ENCODE data around the gene PSPC1.
"Not testable (repeated sequence)": the region's sequence is repeated elsewhere in the genome, so short reads cannot be mapped to it uniquely, and the experiment has no call there.

Gene PSPC1

GRCh38 chr13:19782727-19783682 lies at the start of gene PSPC1:
TSS of gene PSPC1 (minus strand) at chr13:19782945. CDS start at chr13:19782757, 188 bp downstream.
- peak; percentile 85 for DNase-seq (ENCODE audit: low read depth, low spot score)

DNA sequence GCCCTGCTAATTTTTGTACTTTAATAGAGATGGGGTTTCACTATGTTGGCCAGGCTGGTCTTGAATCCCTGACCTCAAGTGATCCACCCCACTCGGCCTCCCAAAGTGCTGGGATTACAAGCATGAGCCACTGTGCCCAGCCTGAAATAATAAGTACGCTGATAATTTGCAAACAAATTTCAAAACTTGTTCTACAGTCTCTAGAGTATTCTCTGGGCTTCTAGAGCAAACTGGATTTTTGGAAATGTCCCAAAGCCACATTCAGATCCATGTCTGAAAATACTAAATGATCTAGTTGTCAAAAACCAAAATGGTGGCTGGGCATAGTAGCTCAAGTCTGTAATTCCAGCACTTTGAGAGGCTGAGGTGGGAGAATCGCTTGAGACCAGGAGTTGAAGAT lies 39.9 kb upstream of the PSPC1 start:
- no peak for DNase-seq (ENCODE audit: low read depth, low spot score)

DNA sequence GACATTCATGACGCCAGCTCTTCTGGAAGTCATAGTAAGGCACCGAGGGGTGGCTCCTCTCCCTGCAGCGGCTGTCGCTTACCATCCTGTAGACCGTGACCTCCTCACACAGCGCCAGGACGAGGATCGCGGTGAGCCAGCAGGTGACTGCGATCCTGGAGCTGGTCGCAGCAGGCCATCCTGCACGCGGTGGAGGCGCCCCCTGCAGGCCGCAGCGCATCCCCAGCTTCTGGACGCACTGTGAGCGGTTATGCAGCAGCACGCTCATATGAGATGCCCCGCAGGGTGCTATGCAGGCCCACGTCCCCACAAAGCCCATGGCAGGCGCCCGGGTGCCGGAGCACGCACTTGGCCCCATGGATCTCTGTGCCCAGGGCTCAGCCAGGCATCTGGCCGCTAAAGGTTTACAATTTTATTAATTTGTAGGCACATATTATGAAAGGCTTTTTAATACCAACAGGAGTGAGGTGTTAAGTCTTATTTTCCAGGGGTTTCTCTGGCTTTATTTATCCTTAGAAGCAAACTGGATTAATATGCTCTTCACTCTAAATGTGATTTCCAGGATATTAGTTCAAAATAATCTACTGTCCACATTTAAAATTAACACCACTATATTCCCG lies 35.6 kb upstream of the PSPC1 start:
- no peak for DNase-seq (ENCODE audit: low read depth, low spot score)

- no peak for DNase-seq (ENCODE audit: low read depth, low spot score)
Measured at GRCh38 chr13:19817510-19818158, 34.9 kb upstream of the PSPC1 start.

GRCh38 chr13:19817106-19817505 lies 34.4 kb upstream of the PSPC1 start:
- no peak for DNase-seq (ENCODE audit: low read depth, low spot score)

DNA sequence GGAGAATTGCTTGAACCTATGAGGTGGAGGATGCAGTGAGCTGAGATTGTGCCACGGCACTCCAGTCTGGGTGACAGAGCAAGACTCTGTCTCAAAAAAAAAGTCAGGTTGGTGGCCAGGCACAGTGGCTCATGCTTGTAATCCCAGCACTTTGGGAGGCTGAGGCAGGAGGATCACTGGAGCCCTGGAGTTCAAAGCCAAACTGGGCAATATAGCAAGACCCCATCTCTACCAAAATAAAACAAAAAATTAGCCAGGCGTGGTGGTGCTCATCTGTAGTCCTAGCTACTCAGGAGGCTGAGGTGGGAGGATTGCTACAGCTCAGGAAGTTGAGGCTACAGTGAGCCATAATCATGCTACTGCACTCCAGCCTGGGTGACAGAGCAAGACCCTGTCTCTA lies 33.1 kb upstream of the PSPC1 start:
- not testable (repeated sequence) for DNase-seq (ENCODE audit: low read depth, low spot score)

- no peak for DNase-seq (ENCODE audit: low read depth, low spot score)
Measured at GRCh38 chr13:19810996-19811881, 28.5 kb upstream of the PSPC1 start.

DNA sequence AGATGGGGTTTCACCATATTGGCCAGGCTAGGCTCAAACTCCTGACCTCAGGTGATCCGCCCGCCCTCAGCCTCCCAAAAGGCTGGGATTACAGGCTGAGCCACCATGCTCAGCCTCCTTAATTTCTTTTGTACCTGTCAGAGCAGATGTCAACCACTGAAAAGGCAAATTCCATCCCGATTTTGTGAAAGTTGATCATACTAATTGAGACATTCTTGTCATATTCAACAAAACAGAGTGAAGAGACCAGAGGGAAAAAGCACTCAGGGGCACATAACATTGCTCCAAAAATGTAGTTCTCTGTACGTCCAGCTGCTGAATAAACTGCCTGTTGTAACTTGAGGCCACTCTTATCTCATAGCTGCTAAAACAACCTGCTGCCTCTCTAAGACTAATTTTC lies 27.4 kb upstream of the PSPC1 start:
- no peak for DNase-seq (ENCODE audit: low read depth, low spot score)

- DNase-seq (ENCODE audit: low read depth, low spot score) = no peak
Measured at GRCh38 chr13:19805765-19806164, 23.0 kb upstream of the PSPC1 start.

GRCh38 chr13:19795956-19796355 lies 13.2 kb upstream of the PSPC1 start:
- no peak for DNase-seq (ENCODE audit: low read depth, low spot score)

DNA sequence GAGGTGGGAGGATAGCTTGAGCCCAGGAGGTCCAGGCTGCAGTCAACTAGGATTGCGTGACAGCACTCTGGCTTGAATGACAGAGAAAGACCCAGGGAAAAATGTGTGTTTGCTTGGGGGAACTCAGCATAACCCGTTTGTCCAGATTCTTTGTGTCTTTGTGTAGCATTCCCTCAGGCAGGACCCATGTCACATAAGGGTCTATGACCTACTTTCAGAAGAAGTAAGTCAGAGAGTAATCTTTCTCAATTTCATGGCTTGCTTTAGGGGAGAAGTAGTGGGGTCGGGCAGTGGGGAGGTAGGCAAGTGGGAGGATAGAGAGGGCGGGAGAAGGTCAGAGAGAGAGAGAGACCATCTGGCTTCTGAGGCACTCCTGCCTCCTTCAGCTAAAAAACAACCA lies 11.9 kb upstream of the PSPC1 start:
- no peak for DNase-seq (ENCODE audit: low read depth, low spot score)

DNA sequence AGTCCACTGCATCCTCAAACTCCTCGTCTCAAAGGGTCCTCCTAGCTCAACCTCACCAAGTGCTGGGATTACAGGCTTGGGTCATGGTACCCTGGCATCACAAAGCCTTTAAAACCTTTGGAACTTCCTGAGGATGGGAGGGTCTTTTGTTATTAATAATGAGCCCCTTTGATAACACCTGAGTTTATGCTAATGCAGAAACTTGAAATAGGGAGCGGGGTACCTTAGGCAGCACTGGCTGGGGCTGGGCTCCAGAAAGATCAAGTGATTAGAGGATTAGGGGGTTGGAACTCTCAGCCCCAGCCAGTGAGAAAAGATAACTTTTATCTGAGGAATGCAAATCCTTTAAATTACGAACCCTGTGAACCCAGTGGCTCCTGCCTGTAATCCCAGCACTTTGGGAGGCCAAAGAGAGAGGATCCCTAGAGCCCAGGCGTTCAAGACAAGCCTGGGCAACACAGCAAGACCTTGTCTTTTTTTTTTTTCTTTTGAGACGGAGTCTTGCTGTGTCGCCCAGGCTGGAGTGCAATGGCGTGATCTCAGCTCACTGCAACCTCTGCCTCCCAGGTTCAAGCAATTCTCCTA lies 9.3 kb upstream of the PSPC1 start:
- no peak for DNase-seq (ENCODE audit: low read depth, low spot score)

DNA sequence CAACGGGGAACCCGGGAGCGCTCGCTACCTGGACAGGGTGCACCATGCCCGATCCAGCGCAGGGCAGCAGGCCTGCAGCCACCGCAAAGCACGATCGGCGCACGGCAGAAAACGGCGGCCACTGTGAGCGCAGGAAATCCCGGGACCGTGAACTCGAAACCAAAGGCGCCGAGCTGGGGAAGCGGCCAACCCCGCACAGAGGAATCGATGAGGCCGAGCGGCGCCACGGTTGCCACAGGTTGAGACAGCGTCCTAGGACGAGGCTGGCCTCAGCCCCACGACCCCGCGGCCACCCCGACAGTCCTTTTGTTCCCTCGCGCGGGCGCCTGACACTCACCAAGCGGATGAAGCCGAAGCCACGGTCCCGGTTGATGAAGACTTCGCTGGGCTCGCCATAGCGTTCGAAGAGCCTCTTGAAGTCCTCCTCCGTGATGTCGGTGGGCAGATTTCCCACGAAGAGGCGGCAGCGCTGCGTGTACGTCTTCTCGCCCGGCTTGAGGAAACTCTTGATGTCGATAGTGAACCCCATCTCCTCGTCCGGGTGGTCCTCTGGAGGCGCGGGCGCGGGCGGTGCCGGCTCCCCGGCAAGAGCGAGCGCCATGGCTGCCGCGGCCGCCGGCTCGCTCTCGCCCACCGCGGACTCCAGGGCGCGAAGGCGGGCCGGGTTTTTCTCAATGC lies 557 bp downstream of the PSPC1 start:
- peak; percentile 14 for DNase-seq (ENCODE audit: low read depth, low spot score)

GRCh38 chr13:19781526-19781925 lies 1.2 kb downstream of the PSPC1 start:
- no peak for DNase-seq (ENCODE audit: low read depth, low spot score)

DNA sequence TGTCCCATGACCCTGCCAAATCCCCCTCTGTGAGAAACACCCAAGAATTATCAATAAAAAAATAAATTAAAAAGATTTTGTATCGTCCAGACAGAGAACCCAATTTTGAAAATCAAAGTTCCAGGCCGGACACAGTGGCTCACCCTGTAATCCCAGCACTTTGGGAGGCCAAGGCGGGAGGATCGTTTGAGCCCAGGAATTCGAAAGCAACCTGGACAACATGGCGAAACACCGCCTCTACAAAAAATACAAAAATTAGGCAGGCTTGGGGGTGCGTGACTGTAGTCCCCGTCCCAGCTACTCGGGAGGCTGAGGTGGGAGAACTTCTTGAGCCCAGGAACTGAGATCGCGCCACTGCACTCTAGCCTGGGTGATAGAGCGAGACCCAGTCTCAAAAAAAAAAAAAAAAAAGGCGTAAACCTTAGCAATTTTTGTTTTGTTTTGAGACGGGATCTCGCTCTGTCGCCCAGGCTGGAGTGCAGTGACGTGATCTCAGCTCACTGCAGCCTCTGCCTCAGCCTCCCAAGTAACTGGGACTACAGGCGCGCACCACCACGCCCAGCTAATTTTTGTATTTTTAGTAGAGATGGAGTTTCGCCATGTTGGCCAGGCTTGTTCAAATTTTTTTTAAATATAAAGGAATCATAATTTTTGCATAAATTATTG lies 1.9 kb downstream of the PSPC1 start:
- DNase-seq (ENCODE audit: low read depth, low spot score) = not testable (repeated sequence)

DNA sequence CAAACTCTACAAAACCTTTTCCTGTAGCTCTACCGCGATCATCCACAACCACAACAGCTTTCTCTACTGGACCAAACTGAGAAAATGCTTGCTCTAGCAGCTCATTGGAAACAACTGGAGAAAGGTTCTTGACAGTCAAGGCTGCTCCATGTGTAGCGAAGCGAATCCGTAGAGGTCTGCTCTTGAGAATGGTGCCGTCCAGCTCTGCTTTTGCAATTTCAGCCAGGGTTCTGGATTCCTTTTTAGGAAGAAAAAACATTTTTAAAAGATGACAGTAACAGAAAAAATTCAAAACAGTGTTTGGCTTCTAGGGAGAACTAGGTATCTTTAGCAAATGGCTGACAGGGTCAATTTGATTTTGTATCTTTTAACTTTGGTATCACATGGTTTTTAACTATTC lies 10.4 kb downstream of the PSPC1 start:
- no peak for DNase-seq (ENCODE audit: low read depth, low spot score)

GRCh38 chr13:19769854-19770253 lies 12.9 kb downstream of the PSPC1 start:
- no peak for DNase-seq (ENCODE audit: low read depth, low spot score)

- no peak for DNase-seq (ENCODE audit: low read depth, low spot score)
Measured at GRCh38 chr13:19767966-19768365, 14.8 kb downstream of the PSPC1 start.

DNA sequence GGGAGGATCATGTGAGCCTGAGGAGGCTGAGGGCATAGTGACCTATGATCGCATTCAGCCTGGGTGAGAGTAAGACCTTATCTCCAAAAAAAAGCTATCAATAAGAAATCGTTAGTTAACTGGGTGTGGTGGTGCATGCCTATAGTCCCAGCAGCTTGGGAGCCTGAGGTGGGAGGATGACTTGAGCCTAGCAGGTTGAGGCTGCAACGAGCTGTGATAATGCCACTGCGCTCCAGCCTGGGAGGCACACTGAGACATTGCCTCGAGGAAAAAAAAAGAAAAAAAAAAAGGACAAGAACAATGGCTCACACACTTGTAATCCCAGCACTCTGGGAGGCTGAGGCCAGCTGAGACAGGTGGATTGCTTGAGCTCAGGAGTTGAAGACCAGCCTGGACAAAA lies 16.2 kb downstream of the PSPC1 start:
- no peak for DNase-seq (ENCODE audit: low read depth, low spot score)

DNA sequence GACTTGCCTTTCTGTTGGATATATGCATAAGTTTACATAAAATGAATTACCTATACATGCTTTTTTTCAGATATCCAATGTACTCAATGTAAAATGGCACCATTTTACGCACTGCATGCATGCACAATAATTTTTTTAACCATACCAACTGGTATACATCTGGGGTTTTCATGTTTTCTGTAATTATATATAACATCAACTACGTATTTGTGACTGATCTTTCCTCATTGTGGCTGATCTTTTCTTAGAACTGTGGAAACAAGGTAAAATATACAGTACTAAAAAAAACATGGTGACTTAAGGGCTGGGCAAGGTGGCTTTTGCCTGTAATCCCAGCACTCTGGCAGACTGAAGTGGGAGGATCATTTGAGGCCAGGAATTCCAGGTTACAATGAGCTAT lies 18.5 kb downstream of the PSPC1 start:
- DNase-seq (ENCODE audit: low read depth, low spot score) = no peak
